Adipocyte (in vitro differentiated cells): ENCODE measurements around the gene PRG3.

Source experiments
- DNase-seq: peaks from one replicate; pipeline ENCODE4 v3.0.0-alpha.2; 2015; ENCODE audit warnings: low read depth
- H3K27me3 ChIP-seq: replicated peaks from 2 replicates; pipeline ENCODE4 v1.7.0; 2013; ENCODE audit warnings: mild to moderate bottlenecking, low read length, moderate library complexity; ENCODE audit not compliant: control insufficient read depth, insufficient read depth
- H3K36me3 ChIP-seq: 2 replicates; pipeline ENCODE4 v1.7.0; 2013; ENCODE audit warnings: low read length, mild to moderate bottlenecking, moderate library complexity; ENCODE audit not compliant: control insufficient read depth, insufficient read depth, severe bottlenecking
- H3K4me1 ChIP-seq: 2 replicates; pipeline ENCODE4 v1.7.0; 2013; ENCODE audit warnings: mild to moderate bottlenecking, low read length, moderate library complexity; ENCODE audit not compliant: control insufficient read depth, insufficient read depth
- H3K4me3 ChIP-seq: 2 replicates; pipeline ENCODE4 v1.7.0; 2013; ENCODE audit warnings: mild to moderate bottlenecking, low read length, moderate library complexity
- H3K9ac ChIP-seq: 2 replicates; pipeline ENCODE4 v1.7.0; 2013; ENCODE audit warnings: mild to moderate bottlenecking, low read length, moderate library complexity
- H3K9me3 ChIP-seq: 2 replicates; pipeline ENCODE4 v1.7.0; 2013; ENCODE audit warnings: mild to moderate bottlenecking, low read length, moderate library complexity; ENCODE audit not compliant: control insufficient read depth

The PRG3 gene

GRCh38 chr11:57331720-57332119 lies 49.2 kb downstream of the PRG3 start:
- no peaks in the 10 kb centered on the region for H3K9me3 ChIP-seq
- no peaks in the 10 kb centered on the region for H3K27me3 ChIP-seq
- no peak for DNase-seq
- H3K36me3 ChIP-seq = peaks cover 72% of the 10 kb centered on the region
- H3K9ac ChIP-seq = no peak overlapping the region
- peaks cover 19% of the 10 kb centered on the region for H3K4me1 ChIP-seq
- H3K4me3 ChIP-seq = no peak overlapping the region

- no peak for DNase-seq
- Histone ChIP-seq H3K27me3 (no peaks in the 10 kb centered on the region), H3K36me3 (peaks cover 79% of the 10 kb centered on the region)
These were observed 50.9 kb downstream of the PRG3 start for GRCh38 chr11:57330029-57330428.

GRCh38 chr11:57327721-57328120 lies 53.2 kb downstream of the PRG3 start:
- H3K9ac ChIP-seq = no peak overlapping the region
- peaks cover 67% of the 10 kb centered on the region for H3K36me3 ChIP-seq
- no peak overlapping the region for H3K4me3 ChIP-seq
- DNase-seq = no peak
- peaks cover 20% of the 10 kb centered on the region for H3K4me1 ChIP-seq
- H3K9me3 ChIP-seq = no peaks in the 10 kb centered on the region
- H3K27me3 ChIP-seq = no peaks in the 10 kb centered on the region

More at GRCh38 chr11:57330029-57330428, 50.9 kb downstream of the PRG3 start:
- peaks cover 20% of the 10 kb centered on the region for H3K4me1 ChIP-seq
- no peaks in the 10 kb centered on the region for H3K9me3 ChIP-seq
- H3K4me3 ChIP-seq = no peak overlapping the region
- H3K9ac ChIP-seq = no peak overlapping the region
